Ammon's horn (tissue), 1 donor: Measurements from ENCODE around the gene RPS6KA2.

Source experiments
- DNase-seq: peaks from one replicate; pipeline ENCODE4 v3.0.0-alpha.2; 2016; ENCODE audit warnings: low spot score

The RPS6KA2 gene

GRCh38 chr6:166465671-166466087 is 161.4 kb downstream of the RPS6KA2 start:
- DNase-seq, result peak; percentile 80

DNA sequence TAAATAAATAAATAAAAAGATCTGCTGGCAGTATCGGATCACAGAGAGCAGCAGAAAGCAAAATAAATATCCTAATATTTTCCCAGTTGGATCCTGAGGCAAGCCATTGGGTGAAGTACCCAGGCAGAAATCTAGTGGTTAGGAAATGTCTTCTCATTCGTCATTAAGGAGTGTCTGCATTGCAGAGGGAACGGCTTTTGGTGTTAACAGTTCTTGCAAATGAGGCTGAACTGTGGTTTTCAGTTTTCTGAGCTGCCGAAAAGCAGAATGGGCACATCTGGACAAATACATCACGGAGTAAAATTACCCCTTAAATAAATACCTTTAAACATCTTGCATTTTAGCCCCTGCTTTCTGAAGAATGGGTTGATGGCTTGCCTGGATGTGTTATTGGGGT is 162.1 kb downstream of the RPS6KA2 start:
- DNase-seq, result no peak

GRCh38 chr6:166464068-166465002 is 162.7 kb downstream of the RPS6KA2 start:
- DNase-seq, result no peak

- no peak for DNase-seq
Observed at GRCh38 chr6:166463359-166464067, 163.5 kb downstream of the RPS6KA2 start.

- DNase-seq, result no peak
Observed at GRCh38 chr6:166462461-166463135, 164.5 kb downstream of the RPS6KA2 start.

- no peak for DNase-seq
Observed at GRCh38 chr6:166461821-166462460, 165.1 kb downstream of the RPS6KA2 start.

- DNase-seq, result no peak
Observed at GRCh38 chr6:166460473-166461437, 166.3 kb downstream of the RPS6KA2 start.

DNA sequence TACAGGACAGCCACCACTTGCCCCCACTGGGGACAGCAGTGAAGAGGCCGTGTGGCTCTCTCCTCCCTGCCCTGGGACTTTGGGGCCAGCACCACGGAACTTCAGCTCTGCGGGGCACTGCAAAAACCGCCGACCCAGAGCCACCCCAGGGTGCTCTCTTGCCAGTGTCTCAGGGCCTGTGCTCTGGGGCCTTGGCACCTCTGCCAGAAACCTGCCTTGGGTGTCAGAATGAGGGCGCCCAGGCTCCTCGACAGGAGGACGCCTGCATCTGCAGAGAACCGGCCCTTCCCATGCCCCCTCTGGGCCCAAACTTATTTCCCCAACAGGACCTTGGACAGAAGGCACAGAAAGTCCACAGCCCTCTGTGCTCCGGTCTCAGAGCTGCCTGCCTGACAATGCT is 167.1 kb downstream of the RPS6KA2 start:
- no peak for DNase-seq

- DNase-seq, result no peak
Observed at GRCh38 chr6:166459272-166459671, 167.8 kb downstream of the RPS6KA2 start.

DNA sequence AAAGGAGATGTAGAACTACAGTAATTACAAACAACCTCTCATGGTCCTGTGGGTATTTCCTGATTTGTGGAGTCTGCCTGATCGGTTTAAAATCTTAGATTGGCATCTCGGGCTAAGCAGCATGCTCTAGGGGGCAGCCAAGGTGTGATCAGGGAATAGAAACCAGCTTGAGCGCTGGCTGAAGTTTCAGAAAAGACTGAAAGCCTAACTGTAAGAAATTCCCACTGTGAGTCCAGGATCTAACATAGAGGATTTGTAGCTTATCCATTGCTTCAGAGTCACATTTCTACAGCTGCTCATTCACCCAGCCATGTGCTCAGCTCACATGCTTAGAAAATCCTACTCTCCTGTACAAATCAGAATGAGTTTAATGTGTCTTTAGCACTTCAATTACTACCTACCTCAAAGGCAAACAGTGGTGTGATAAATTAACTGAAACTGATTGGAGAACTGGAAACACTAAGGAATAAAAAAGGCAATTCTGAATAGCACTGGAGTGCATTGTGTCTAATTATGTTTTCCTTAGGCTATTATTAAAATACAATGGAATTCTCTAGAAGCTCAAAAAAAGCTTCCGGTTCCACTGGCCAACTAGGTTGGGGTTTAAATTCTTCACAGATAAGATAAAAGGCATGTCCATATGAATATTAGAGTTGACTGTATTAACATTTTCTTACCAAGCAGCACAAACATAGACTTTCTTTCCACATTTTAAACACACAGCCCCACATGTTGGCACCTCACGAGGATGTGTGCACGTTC is 170.5 kb downstream of the RPS6KA2 start:
- DNase-seq, result peak; percentile 49

- no peak for DNase-seq
Observed at GRCh38 chr6:166454692-166455515, 172.1 kb downstream of the RPS6KA2 start.

DNA sequence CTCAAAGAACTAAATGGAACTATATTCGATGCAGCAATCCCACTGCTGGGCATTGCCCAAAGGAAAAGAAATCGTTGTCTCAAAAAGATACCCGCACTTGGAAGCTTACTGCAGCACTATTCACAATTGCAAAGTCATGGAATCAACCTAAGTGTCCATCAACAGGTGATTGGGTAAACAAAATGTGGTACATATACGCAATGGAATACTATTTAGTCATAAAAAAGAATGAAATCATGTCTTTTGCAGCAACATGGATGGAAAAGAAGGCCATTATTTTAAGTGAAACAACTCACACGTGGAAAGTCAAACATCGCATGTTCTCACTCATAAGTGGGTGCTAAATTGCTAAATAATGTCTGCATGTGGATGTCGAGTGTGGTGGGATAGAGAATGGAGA is 173.4 kb downstream of the RPS6KA2 start:
- DNase-seq, result no peak

- DNase-seq, result no peak
Observed at GRCh38 chr6:166450167-166450873, 176.7 kb downstream of the RPS6KA2 start.

DNA sequence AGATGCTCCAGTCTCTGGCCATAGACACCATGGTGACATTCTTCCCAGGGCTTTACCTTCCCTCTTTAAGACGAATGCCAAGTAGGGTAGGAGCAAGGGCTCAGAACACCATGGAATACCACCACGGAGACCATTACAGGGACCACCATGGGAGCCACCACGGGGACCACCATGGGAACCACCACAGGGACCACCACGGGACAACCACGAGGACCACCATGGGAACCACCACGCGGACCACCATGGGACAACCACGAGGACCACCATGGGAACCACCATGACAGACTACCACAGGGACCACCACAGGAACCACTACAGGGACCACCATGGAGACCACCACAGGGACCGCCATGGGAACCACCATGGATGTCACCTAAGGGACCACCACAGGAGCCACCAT is 177.4 kb downstream of the RPS6KA2 start:
- no peak for DNase-seq

- no peak for DNase-seq
Observed at GRCh38 chr6:166449036-166449435, 178.0 kb downstream of the RPS6KA2 start.

DNA sequence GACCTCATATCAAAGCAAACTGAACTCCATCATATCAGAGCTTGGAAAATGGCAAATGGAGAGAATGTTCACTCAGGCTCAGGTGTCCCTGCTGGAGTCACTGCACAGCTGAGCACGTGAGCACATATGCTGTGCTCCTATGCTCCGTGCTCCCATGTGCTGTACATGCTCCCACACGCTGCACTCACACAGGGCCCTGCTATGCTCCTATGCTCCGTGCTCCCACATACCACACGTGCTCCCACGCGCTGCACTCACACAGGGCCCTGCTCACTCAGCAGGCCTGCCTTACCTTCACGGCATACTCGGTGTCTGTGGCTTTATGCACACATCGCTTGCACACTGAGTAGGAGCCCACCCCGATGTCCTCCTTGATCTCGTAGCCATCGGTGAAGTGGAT is 178.6 kb downstream of the RPS6KA2 start:
- no peak for DNase-seq

GRCh38 chr6:166446567-166447065 is 180.4 kb downstream of the RPS6KA2 start:
- DNase-seq, result no peak

DNA sequence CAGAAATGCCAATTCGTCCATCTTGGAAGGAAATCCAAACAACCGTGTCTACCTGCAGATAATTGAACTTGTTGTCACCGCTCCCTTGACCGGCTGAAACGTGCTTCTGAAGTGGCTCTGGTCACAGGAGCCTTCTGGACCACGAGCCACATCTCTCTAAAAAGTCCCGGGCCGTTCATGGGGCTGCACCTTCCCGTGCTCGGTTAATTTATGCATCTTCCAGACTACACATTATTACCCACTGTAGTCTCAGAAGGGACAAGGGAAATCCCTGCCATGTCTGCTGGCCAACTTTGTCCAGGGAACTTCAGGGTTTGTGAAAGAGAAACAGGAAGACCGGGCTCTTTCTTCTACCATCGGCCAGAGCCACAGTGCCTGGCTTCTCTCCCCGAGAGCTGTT is 180.9 kb downstream of the RPS6KA2 start:
- no peak for DNase-seq
